Head of caudate nucleus (tissue), 42 donors: ENCODE data around the gene ALPG.
"Not testable (repeated sequence)": the region's sequence is repeated elsewhere in the genome, so short reads cannot be mapped to it uniquely, and the experiment has no call there.

ENCODE experiments used
- DNase-seq, 42 donors: peaks; one replicate each; pipeline versions ENCODE4 v3.0.0 to v3.0.0-alpha.2; 2020 to 2021; ENCODE audit warnings: mixed read lengths in 7 of 42
- intact Hi-C: fragments of 100-400 bp; cut with DNase I; formaldehyde crosslinking; loops from one replicate; pipeline ENCODE4 v1.15.0; 2022

ALPG gene

GRCh38 chr2:232406556-232407310, at the start of gene ALPG:
TSS of gene ALPG (plus strand) at chr2:232406844. CDS start at chr2:232406895, 51 bp downstream.
- intact Hi-C loops: no loop called here
- DNase-seq: no peak

- intact Hi-C loops: no loop called here
- DNase-seq: no peak
Measured at GRCh38 chr2:232361646-232362045, 45.0 kb upstream of the ALPG start.

DNA sequence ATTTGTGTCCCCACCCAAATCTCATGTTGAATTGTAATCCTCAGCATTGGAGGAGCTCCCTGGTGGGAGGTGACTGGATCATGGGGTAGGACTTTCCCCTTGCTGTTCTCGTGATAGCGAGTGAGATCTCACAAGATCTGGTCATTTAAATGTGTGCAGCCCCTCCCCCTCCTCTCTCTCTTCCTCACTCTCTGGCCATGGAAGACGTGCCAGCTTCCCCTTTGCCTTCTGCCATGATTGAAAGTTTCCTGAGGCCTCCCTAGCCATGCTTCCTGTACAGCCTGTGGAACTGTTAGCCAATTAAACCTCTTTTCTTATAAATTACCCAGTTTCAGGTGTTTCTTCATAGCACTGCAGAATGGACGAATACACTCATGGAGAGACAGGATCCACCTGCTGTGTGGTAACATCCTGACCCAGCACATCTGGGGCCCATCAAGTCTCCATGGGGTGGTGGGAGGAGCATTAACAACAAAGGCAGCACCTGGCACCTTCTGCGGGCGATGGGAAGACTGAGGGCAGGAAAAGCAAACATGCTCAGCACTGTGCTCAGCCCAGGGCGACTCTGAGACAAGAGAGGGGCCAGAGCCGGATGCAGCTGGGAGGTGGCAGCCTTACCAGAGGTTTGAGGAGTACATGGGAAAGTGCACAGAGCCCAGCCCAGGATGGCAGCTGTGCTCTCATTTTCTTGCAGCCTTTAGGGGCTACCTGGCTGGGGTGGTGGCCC, 44.3 kb upstream of the ALPG start:
- peak in 1 of 42 donors; percentile 3 for DNase-seq
- intact Hi-C loops: no loop called here

DNA sequence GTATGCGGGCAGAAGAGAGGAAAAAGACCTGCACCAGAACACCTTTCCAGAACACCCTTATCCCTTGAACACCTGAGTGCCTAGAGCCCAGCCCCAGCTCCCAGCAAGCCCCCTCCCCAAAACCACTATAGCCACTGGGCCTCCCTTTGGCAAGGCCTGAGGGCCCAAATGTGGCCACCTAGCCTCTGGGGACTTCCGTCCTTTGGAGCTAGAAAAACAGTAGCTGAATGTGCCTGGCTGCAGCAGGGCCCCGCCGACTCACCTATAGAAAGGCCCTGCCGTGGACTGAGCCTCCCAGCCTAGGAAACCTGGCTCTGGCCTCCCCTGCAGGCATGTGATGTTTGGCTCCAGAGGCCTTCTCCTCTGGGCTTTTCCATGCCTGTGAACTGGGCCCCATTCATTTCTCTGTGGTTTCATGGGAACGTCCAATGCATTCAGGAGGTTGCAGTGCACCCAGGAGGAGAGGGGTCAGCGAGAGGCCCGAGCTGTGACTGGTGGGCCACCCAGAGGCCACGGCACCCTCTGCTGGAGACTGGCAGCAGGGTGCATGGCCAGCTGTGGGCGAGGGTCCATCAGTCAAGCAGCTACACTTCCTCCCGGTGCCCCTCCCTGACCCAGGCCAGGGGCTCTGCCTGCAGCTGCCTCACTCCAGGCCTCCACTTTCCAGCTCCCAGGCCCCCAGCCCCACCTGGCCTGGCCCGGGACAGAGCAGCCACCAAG, 43.4 kb upstream of the ALPG start:
- intact Hi-C loops: not testable (repeated sequence)
- DNase-seq: peak in 1 of 42 donors; percentile 11

DNA sequence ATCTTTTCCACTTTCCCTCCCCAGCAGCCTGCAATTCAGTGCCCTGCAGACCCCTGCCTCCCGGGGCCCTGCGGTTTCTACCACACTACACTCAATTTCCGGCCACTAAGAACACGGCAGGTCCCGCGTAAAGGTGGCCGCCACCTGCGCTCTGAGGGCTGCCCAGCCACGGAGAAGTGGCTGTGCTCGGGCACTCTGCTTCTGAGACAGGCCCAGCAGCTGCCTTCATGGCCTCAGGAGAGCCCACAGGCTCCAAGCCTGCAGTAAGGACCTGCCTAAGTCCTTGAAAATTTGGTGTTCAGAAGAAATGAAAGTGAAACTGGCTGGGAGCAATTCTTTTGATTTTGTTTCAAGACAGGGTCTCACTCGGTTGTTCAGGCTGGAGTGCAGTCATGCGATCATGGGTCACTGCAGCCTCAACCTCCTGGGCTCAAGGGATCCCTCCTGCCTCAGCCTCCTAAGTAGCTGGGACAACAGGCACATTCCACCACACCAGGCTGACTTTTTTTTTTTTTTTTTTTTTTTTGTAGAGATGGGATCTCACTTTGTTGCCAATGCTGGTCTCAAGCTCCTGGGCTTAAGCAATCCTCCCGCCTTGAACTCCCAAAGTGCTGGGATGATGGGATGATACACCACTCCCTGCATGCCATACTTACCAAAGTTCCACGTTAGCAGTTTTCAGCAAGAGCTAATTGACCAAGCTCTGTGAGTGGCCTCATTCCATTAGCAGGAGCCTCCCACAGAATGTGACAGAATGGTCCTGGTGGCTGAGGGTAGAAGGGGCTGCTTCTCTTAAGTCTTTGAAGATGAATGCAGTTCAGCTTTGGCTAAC, 42.6 kb upstream of the ALPG start:
- intact Hi-C loops: no loop called here
- peak in 1 of 42 donors; percentile 8 for DNase-seq

- peak in 1 of 42 donors; percentile 7 for DNase-seq
- intact Hi-C loops: not testable (repeated sequence)
Measured at GRCh38 chr2:232364806-232365594, 41.6 kb upstream of the ALPG start.

DNA sequence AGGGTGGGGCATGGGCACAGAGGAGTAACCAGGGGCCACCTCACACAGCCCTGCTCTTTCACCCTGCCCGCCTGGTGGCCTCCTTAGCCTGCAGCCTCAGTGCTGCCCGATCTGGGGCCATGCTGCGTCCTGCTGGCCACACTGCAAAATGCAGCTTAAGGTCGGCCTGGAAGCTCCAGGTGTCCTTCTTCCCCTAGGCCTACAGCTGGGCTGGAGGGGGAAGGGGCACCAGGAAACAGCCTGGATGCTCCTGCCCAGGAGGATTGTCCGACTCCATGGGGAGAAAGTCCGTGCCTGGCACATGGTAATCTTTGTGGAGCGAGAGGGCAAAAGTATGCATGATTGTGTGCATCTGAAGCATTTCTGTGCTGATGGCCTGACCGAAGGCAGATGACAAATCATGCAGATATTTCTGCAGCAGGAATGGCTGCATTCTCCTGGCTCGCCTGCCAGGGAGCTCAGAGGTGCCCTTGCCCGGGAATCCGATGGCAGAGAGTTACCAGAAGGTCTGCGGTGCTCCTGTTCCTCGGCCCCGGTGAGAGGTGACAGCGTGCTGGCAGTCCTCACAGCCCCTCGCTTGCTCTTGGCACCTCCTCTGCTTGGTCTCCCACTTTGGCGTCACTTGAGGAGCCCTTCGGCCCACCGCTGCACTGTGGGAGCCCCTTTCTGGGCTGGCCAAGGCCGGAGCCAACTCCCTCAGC, 40.9 kb upstream of the ALPG start:
- DNase-seq: peak in 1 of 42 donors; percentile 5
- intact Hi-C loops: no loop called here

- intact Hi-C loops, DNase-seq: not testable (repeated sequence)
Measured at GRCh38 chr2:232366461-232366860, 40.2 kb upstream of the ALPG start.

GRCh38 chr2:232367016-232367415, 39.6 kb upstream of the ALPG start:
- no peak for DNase-seq
- intact Hi-C loops: no loop called here

DNA sequence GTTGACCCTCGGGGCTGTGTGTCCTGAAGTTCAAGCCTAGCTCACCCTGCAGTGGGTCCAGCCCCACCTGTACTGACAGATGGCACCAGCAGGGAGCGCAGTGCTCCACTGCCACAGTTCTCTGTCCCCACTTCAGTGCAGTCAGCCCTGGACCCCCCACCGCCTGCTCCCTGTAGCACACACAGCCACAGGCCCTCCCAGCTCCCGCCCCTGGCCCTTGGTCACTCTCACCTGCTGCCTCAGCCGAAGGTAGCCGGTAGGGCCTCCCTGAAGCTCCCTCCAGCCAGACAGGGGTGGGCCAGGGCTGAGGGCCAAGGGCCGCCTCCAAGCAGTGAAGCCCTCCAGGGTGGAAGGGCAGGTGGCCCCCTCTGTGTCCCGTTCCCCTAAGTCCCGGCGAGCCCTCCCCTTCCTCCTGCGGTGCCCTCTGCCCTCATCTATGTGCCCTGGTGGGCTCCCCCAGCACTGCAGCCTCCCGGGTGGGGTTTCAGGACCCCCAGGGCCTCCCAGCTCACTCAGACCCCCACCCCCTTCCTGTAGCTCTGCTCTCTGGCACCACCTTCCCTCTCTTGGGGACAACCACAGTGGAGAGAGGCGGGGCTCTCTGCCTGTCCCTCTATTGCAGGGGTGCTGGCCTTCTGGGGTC, 38.9 kb upstream of the ALPG start:
- intact Hi-C loops: no loop called here
- no peak for DNase-seq

DNA sequence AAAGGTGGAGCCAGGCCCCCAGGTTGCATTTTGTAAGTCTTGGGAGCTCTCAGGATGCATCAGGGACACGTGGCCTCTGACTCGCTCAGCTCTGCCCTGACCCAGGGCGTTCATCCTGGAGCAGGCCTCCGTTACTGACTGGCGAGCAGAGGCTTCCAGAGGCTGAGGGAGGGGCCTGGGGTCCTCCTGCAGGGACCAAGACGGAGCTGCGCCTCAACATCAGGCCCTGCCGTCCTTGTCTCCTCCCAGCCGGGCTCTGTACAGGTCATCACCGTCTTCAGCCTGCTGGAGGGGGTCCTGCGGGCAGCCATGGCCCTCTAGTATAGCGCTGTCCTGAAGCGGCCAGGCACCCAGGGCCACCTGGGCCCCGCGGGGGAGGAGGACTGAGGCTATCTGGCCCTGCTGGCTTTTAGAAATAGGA, 38.3 kb upstream of the ALPG start:
- DNase-seq: no peak
- intact Hi-C loops: no loop called here

DNA sequence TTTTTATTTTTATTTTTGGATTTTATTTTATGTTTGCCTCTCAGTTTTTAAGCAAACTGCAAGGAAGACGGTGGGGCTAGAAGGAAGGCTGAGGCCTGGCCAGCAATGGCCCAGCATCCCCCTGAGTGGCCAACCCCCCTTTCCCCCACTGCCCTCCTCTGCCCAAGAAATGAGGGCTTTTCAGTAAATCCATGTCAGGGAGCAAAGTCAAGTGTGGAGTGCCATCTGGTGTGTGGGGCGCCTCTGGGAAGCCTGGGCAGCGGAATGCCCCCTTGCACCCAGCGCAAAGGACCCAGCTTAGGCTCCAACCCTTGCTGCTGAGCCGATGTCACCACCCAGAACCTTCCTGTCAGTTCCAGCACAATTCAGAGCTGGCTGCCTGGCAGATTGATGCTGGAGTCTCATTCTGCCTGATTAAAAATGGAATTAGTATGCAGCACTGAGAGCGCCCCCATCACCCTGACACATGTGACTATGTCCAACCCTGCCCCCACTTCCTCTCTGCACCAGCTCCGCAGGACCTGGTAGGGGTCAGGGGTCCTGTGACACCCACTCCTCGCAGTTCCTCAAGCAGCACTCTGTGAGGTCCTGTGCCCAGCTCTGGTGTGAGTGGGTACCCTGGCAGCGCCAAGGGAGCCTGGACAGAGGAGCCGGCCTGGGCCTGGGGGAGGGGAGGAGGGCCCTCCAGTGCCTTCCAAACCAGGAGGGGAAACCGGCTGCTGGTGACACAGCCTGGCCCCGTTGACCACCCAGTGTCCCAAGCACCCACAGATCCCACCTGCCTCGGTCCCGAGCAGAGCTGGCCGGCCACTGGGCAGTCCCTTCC, 37.3 kb upstream of the ALPG start:
- DNase-seq: peak in 14 of 42 donors; percentile 5 to 46 (median 17)
- intact Hi-C loops: no loop called here

- intact Hi-C loops: not testable (repeated sequence)
- DNase-seq: peak in 1 of 42 donors; percentile 7
Measured at GRCh38 chr2:232370007-232370406, 36.6 kb upstream of the ALPG start.

- intact Hi-C loops: no loop called here
- DNase-seq: no peak
Measured at GRCh38 chr2:232372231-232373208, 34.1 kb upstream of the ALPG start.

GRCh38 chr2:232374356-232374755, 32.3 kb upstream of the ALPG start:
- intact Hi-C loops: no loop called here
- no peak for DNase-seq
